Ishikawa (cell line): Measurements from ENCODE around the gene ARHGEF7.

Source experiments
- CEBPB ChIP-seq: IDR thresholded peaks from 2 replicates; pipeline ENCODE4 v1.6.1; 2012
- CREB1 ChIP-seq: IDR thresholded peaks from 2 replicates; pipeline ENCODE4 v1.6.1; 2012; ENCODE audit warnings: low read depth
- EGR1 ChIP-seq: IDR thresholded peaks from 2 replicates; pipeline ENCODE4 v1.6.1; 2012
- EP300 ChIP-seq: IDR thresholded peaks from 2 replicates; pipeline ENCODE4 v1.6.1; 2012; ENCODE audit warnings: borderline replicate concordance
- FOXM1 ChIP-seq: IDR thresholded peaks from 2 replicates; pipeline ENCODE4 v1.6.1; 2012; ENCODE audit warnings: low read depth, borderline replicate concordance
- MAX ChIP-seq: IDR thresholded peaks from 2 replicates; pipeline ENCODE4 v1.6.1; 2012
- NFIC ChIP-seq: IDR thresholded peaks from 2 replicates; pipeline ENCODE4 v1.6.1; 2012
- RAD21 ChIP-seq: IDR thresholded peaks from 2 replicates; pipeline ENCODE4 v1.6.1; 2012; ENCODE audit warnings: low read depth
- REST ChIP-seq: IDR thresholded peaks from 2 replicates; pipeline ENCODE4 v1.6.1; 2012; ENCODE audit warnings: low read depth, mild to moderate bottlenecking
- TAF1 ChIP-seq: IDR thresholded peaks from 2 replicates; pipeline ENCODE4 v1.6.1; 2012; ENCODE audit warnings: low read depth, mild to moderate bottlenecking
- TCF12 ChIP-seq: IDR thresholded peaks from 2 replicates; pipeline ENCODE4 v1.6.1; 2012; ENCODE audit warnings: low read depth
- TEAD4 ChIP-seq: IDR thresholded peaks from 2 replicates; pipeline ENCODE4 v1.6.1; 2012
- USF1 ChIP-seq: IDR thresholded peaks from 2 replicates; pipeline ENCODE4 v1.6.1; 2012
- YY1 ChIP-seq: IDR thresholded peaks from 2 replicates; pipeline ENCODE4 v1.6.1; 2012; ENCODE audit warnings: low read depth
- ZBTB7A ChIP-seq: IDR thresholded peaks from 2 replicates; pipeline ENCODE4 v1.6.1; 2012; ENCODE audit warnings: low read depth

Gene ARHGEF7

GRCh38 chr13:111139452-111139851 is 24.3 kb downstream of the ARHGEF7 start:
- TF ChIP-seq TCF12, result no peak
- no peak for TF ChIP-seq MAX
- no peak for TF ChIP-seq NFIC
- no peak for TF ChIP-seq USF1
- no peak for TF ChIP-seq REST
- no peak for TF ChIP-seq TEAD4
- no peak for TF ChIP-seq FOXM1
- no peak for TF ChIP-seq EP300
- no peak for TF ChIP-seq RAD21
- TF ChIP-seq CEBPB, result no peak
- TF ChIP-seq ZBTB7A, result no peak
- TF ChIP-seq TAF1, result no peak
- no peak for TF ChIP-seq YY1
- no peak for TF ChIP-seq EGR1
- no peak for TF ChIP-seq CREB1

GRCh38 chr13:111139873-111140561 is 24.9 kb downstream of the ARHGEF7 start:
- TF ChIP-seq TAF1 (no peak), YY1 (no peak), ZBTB7A (no peak), FOXM1 (no peak), MAX (no peak), USF1 (no peak), RAD21 (no peak), CEBPB (no peak), EP300 (no peak), NFIC (no peak), TCF12 (no peak), REST (no peak), EGR1 (no peak), TEAD4 (no peak)

GRCh38 chr13:111140562-111141105 is 25.5 kb downstream of the ARHGEF7 start:
- TF ChIP-seq TCF12 (no peak), CREB1 (no peak), MAX (no peak), TAF1 (no peak), REST (no peak), CEBPB (no peak), YY1 (no peak), USF1 (no peak), EP300 (no peak)

GRCh38 chr13:111142472-111142871 is 27.4 kb downstream of the ARHGEF7 start:
- no peak for TF ChIP-seq FOXM1
- no peak for TF ChIP-seq CREB1
- no peak for TF ChIP-seq RAD21
- TF ChIP-seq USF1, result no peak
- no peak for TF ChIP-seq CEBPB
- TF ChIP-seq REST, result no peak
- TF ChIP-seq MAX, result no peak
- no peak for TF ChIP-seq NFIC
- no peak for TF ChIP-seq TEAD4
- no peak for TF ChIP-seq TCF12
- no peak for TF ChIP-seq YY1
- no peak for TF ChIP-seq EGR1
- no peak for TF ChIP-seq ZBTB7A
